SK-N-SH (cell line): ENCODE data around the gene SRGAP3. TPM values are rescaled to one million over a fixed set of nuclear protein-coding genes. Genes with fewer than 3 reads are reported as not detected.

Source experiments
- CTCF ChIA-PET: fragments of 300-600, 350-600 bp; formaldehyde crosslinking; extraction: SDS; loops from one replicate; lab custom pipeline; 2021; lab: Yijun Ruan, JAX
- POLR2A ChIA-PET: fragments of 350-600 bp; sonication (Branson Sonifier 250); formaldehyde crosslinking; extraction: SDS; loops from one replicate; lab custom pipeline; 2020; ENCODE audit warnings: antibody characterized with exemption, inconsistent platforms; lab: Yijun Ruan, JAX
- DNase-seq: peaks from one replicate; pipeline ENCODE4 v3.0.0; 2012
- H2AFZ ChIP-seq: fragments of 200-600 bp; sonication (generic); 2 replicates; pipeline ENCODE4 v1.8.1; 2016; ENCODE audit warnings: antibody characterized with exemption, mild to moderate bottlenecking, low read depth
- H3F3A ChIP-seq: fragments of 200-600 bp; sonication (generic); replicated peaks from 2 replicates; pipeline ENCODE3; 2016; ENCODE audit warnings: antibody characterized with exemption, mild to moderate bottlenecking; ENCODE audit not compliant: insufficient read depth
- H3K27ac ChIP-seq, 2 experiments: fragments of 200-500 bp in 1 of 2; fragments of 200-600 bp in 1 of 2; sonication (Bioruptor generic) in 1 of 2; sonication (generic), shearing (Covaris generic) in 1 of 2; 2 replicates each; pipeline versions ENCODE4 v1.5.1 to v1.6.1; 2014 to 2016; ENCODE audit warnings: low read depth in 2 of 2, inconsistent platforms in 1 of 2, low read length in 1 of 2, mild to moderate bottlenecking in 1 of 2, mixed read lengths in 1 of 2
- H3K27me3 ChIP-seq: fragments of 200-600 bp; sonication (generic), shearing (Covaris generic); 2 replicates; pipeline ENCODE4 v1.6.1; 2016; ENCODE audit warnings: mixed run types; ENCODE audit not compliant: insufficient read depth
- H3K36me3 ChIP-seq, 2 experiments: fragments of 200-500 bp in 1 of 2; fragments of 200-600 bp in 1 of 2; sonication (Bioruptor generic) in 1 of 2; sonication (generic) in 1 of 2; replicated peaks in 1 of 2; 2 replicates each; pipeline versions ENCODE3 to v1.5.1; 2014 to 2016; ENCODE audit warnings: low read length in 1 of 2, mild to moderate bottlenecking in 1 of 2; ENCODE audit not compliant: insufficient read depth in 2 of 2, control insufficient read depth in 1 of 2
- H3K4me1 ChIP-seq, 2 experiments: fragments of 200-500 bp in 1 of 2; fragments of 200-600 bp in 1 of 2; sonication (Bioruptor generic) in 1 of 2; sonication (generic), shearing (Covaris generic) in 1 of 2; 2 replicates each; pipeline versions ENCODE4 v1.5.1 to v1.6.1; 2014 to 2016; ENCODE audit warnings: low read depth in 1 of 2, low read length in 1 of 2, mixed run types in 1 of 2; ENCODE audit not compliant: insufficient read depth in 2 of 2, control insufficient read depth in 1 of 2
- H3K4me2 ChIP-seq: fragments of 200-600 bp; sonication (generic), shearing (Covaris generic); 2 replicates; pipeline ENCODE4 v1.6.1; 2017; ENCODE audit warnings: mixed run types
- H3K4me3 ChIP-seq, 2 experiments: fragments of 200-500 bp in 1 of 2; fragments of 200-600 bp in 1 of 2; sonication (Bioruptor generic) in 1 of 2; sonication (generic), shearing (Covaris generic) in 1 of 2; 2 replicates each; pipeline versions ENCODE4 v1.5.1 to v1.8.1; 2014 to 2016; ENCODE audit warnings: low read depth in 2 of 2, inconsistent platforms in 1 of 2, low read length in 1 of 2, mild to moderate bottlenecking in 1 of 2, mixed read lengths in 1 of 2, moderate library complexity in 1 of 2
- H3K79me2 ChIP-seq: fragments of 200-600 bp; sonication (generic); 2 replicates; pipeline ENCODE4 v1.8.1; 2017; ENCODE audit warnings: mild to moderate bottlenecking; ENCODE audit not compliant: insufficient read depth
- H3K9ac ChIP-seq: fragments of 200-600 bp; sonication (generic); 2 replicates; pipeline ENCODE4 v1.6.1; 2017; ENCODE audit warnings: mixed run types
- H3K9me2 ChIP-seq: fragments of 200-600 bp; sonication (generic); 2 replicates; pipeline ENCODE4 v1.6.1; 2017; ENCODE audit warnings: mixed run types
- H3K9me3 ChIP-seq: fragments of 200-600 bp; sonication (generic); 2 replicates; pipeline ENCODE4 v1.6.1; 2017; ENCODE audit warnings: mixed run types, mild to moderate bottlenecking, moderate library complexity
- H4K20me1 ChIP-seq: fragments of 200-600 bp; sonication (generic); 2 replicates; pipeline ENCODE4 v1.6.1; 2017; ENCODE audit warnings: mild to moderate bottlenecking, mixed run types; ENCODE audit not compliant: insufficient read depth
- CHD2 ChIP-seq: fragments of 150-350 bp; IDR thresholded peaks from 2 replicates; pipeline ENCODE4 v1.6.1; 2018; ENCODE audit warnings: low read length; ENCODE audit not compliant: partially characterized antibody
- CTCF ChIP-seq: fragments of 200-600 bp; sonication (generic); IDR thresholded peaks from 2 replicates; pipeline ENCODE4 v1.6.1; 2017; ENCODE audit warnings: antibody characterized with exemption, mild to moderate bottlenecking, moderate library complexity
- ELF1 ChIP-seq: IDR thresholded peaks from 2 replicates; pipeline ENCODE4 v1.4.0; 2012
- FOSL2 ChIP-seq: IDR thresholded peaks from 2 replicates; pipeline ENCODE4 v1.4.0; 2012; ENCODE audit warnings: low read depth, mild to moderate bottlenecking, moderate library complexity, borderline replicate concordance
- FOXM1 ChIP-seq: IDR thresholded peaks from 2 replicates; pipeline ENCODE4 v1.4.0; 2012; ENCODE audit warnings: low read depth, mild to moderate bottlenecking
- GATA2 ChIP-seq: sonication (generic); formaldehyde crosslinking; IDR thresholded peaks from 2 replicates; pipeline ENCODE4 v1.5.0; 2020; ENCODE audit warnings: mild to moderate bottlenecking, missing genetic modification reagents
- MXI1 ChIP-seq: IDR thresholded peaks from 2 replicates; pipeline ENCODE4 v1.6.1; 2012; ENCODE audit warnings: mild to moderate bottlenecking, low read depth, low read length, improper control_type of control experiment
- NFIC ChIP-seq: IDR thresholded peaks from 2 replicates; pipeline ENCODE4 v1.4.0; 2012; ENCODE audit warnings: borderline replicate concordance
- NRF1 ChIP-seq: IDR thresholded peaks from 2 replicates; pipeline ENCODE4 v1.6.1; 2012; ENCODE audit warnings: low read depth, mild to moderate bottlenecking, low read length
- POLR2AphosphoS5 ChIP-seq: IDR thresholded peaks from 2 replicates; pipeline ENCODE4 v1.6.1; 2012; ENCODE audit warnings: low read depth, low read length
- RAD21 ChIP-seq: IDR thresholded peaks from 2 replicates; pipeline ENCODE4 v1.6.1; 2012; ENCODE audit warnings: mild to moderate bottlenecking, low read length
- REST ChIP-seq: IDR thresholded peaks from 2 replicates; pipeline ENCODE4 v1.6.1; 2012; ENCODE audit warnings: mild to moderate bottlenecking, low read depth, low read length, moderate library complexity
- RFX5 ChIP-seq: IDR thresholded peaks from 2 replicates; pipeline ENCODE4 v1.6.1; 2012; ENCODE audit warnings: mild to moderate bottlenecking, improper control_type of control experiment, low read length
- RXRA ChIP-seq: IDR thresholded peaks from 2 replicates; pipeline ENCODE4 v1.4.0; 2012; ENCODE audit warnings: low read depth, mild to moderate bottlenecking, borderline replicate concordance
- SIN3A ChIP-seq: IDR thresholded peaks from 2 replicates; pipeline ENCODE4 v1.6.1; 2012; ENCODE audit warnings: low read depth, mild to moderate bottlenecking, low read length, moderate library complexity, borderline replicate concordance
- USF1 ChIP-seq: IDR thresholded peaks from 2 replicates; pipeline ENCODE4 v1.4.0; 2012; ENCODE audit warnings: low read depth, borderline replicate concordance
- WGBS: methylation state at CpG from one replicate; pipeline ENCODE4 v1.1.6; 2017; ENCODE audit warnings: low lambda C conversion rate; 5-methylcytosine and 5-hydroxymethylcytosine counted together
- polyA plus RNA-seq, 3 experiments: library from polyadenylated mRNA; depleted of rRNA; stranded (reverse); fragments of >200 nt; gene quantifications; 2 replicates each; pipeline ENCODE4 v1.2.3, GENCODE V29; 2012
- TF ChIP-seq, protein P1 (sequence below): fragments of 150-350 bp; IDR thresholded peaks from 2 replicates; pipeline ENCODE4 v1.6.1; 2017; ENCODE audit warnings: antibody characterized with exemption, low read length, low read depth, borderline replicate concordance
- TF ChIP-seq, protein P2 (sequence below): IDR thresholded peaks from 2 replicates; pipeline ENCODE4 v1.4.0; 2012; ENCODE audit warnings: low read depth

Gene SRGAP3
- polyA plus RNA-seq, 1 of the 3 experiments (the other 2 are of a cell fraction) = 2.8 TPM

DNA sequence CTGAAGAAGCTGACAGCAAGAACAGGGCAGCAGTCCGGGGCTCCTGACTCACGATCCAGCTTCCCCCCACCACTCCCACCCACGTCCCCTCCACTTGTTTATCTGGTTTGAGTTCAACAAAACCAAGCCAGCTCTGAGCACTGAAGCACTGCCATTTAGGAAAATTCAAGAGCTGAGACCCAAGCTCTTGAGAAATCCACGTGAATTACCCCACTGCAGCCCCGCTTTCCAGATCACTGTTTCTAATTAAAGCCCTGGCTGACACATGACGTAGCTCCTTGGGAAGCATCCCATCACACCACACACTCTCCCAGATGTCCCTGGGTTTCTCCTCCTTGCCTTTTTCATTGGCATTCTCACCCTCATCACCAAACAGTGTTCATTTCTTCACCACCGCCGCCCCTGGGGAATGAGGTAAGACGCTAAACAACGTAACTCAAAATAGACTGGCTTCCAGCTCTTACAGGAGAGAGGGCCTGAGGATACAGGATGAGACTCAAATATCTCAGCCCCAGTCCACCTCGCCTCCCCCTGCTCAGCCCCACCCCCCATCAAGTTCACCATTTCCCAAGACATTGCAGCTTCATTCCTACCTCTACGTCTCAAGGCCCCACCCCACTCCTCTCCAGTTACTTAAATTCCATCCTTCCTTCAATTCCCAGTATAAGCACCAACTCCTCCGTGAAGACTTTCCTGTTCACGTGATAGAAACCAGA, 95.4 kb downstream of the SRGAP3 start:
- no peaks in the 10 kb centered on the region for H3K9me2 ChIP-seq
- no peak overlapping the region for H3K27ac ChIP-seq
- ChIA-PET CTCF (interaction anchor here (0.5 to 1.3 kb wide), 4 partner anchors 35 to 166 kb away, joined by 3 to 6 read pairs (median 4); no protein-coding TSS in a partner anchor), POLR2A (no interaction called here)
- no peak overlapping the region for H3K4me3 ChIP-seq
- TF ChIP-seq USF1 = no peak
- TF ChIP-seq RFX5 = no peak
- TF ChIP-seq, protein P1, sequence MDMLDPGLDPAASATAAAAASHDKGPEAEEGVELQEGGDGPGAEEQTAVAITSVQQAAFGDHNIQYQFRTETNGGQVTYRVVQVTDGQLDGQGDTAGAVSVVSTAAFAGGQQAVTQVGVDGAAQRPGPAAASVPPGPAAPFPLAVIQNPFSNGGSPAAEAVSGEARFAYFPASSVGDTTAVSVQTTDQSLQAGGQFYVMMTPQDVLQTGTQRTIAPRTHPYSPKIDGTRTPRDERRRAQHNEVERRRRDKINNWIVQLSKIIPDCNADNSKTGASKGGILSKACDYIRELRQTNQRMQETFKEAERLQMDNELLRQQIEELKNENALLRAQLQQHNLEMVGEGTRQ = no peak
- no peak for TF ChIP-seq RAD21
- no peak for TF ChIP-seq POLR2AphosphoS5
- TF ChIP-seq, protein P2, sequence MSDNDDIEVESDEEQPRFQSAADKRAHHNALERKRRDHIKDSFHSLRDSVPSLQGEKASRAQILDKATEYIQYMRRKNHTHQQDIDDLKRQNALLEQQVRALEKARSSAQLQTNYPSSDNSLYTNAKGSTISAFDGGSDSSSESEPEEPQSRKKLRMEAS = no peak
- TF ChIP-seq RXRA = no peak
- no peak for TF ChIP-seq GATA2
- no peak for TF ChIP-seq CHD2
- no peak for TF ChIP-seq SIN3A
- no peak for TF ChIP-seq NRF1
- no peak for TF ChIP-seq NFIC
- no peak for TF ChIP-seq ELF1
- no peak for TF ChIP-seq FOXM1
- TF ChIP-seq CTCF = no peak
- no peak for TF ChIP-seq MXI1
- TF ChIP-seq FOSL2 = no peak
- no peak for TF ChIP-seq REST
- no peaks in the 10 kb centered on the region for H3K27me3 ChIP-seq
- 65% methylated on average over 14 of the region's 14 CpGs for WGBS
- peaks cover 0 to 4% of the 10 kb centered on the region in 2 experiments; a peak in 1 of 4 replicates for H3K4me1 ChIP-seq
- H3F3A ChIP-seq = no peaks in the 10 kb centered on the region
- no peak overlapping the region for H3K9ac ChIP-seq
- no peak overlapping the region for H3K4me2 ChIP-seq
- no peaks in the 10 kb centered on the region for H3K9me3 ChIP-seq
- no peaks in the 10 kb centered on the region for H4K20me1 ChIP-seq
- H2AFZ ChIP-seq = no peak overlapping the region
- no peaks in the 10 kb centered on the region for H3K79me2 ChIP-seq
- no peak for DNase-seq
- no peaks in the 10 kb centered on the region for H3K36me3 ChIP-seq
